ENCODE results near the gene PPIF.

The PPIF gene

GRCh38 chr10:79359816-79360498 is 12.7 kb downstream of the PPIF start:
- no peak for DNase-seq (ENCODE audit: low read depth)
- no peak for TF ChIP-seq CTCF (conservative IDR thresholded peaks at IDR 0.05; ENCODE audit: low read depth, low read length)
- no peak overlapping the region for H3K4me3 ChIP-seq (ENCODE audit: low read depth, low read length)

DNA sequence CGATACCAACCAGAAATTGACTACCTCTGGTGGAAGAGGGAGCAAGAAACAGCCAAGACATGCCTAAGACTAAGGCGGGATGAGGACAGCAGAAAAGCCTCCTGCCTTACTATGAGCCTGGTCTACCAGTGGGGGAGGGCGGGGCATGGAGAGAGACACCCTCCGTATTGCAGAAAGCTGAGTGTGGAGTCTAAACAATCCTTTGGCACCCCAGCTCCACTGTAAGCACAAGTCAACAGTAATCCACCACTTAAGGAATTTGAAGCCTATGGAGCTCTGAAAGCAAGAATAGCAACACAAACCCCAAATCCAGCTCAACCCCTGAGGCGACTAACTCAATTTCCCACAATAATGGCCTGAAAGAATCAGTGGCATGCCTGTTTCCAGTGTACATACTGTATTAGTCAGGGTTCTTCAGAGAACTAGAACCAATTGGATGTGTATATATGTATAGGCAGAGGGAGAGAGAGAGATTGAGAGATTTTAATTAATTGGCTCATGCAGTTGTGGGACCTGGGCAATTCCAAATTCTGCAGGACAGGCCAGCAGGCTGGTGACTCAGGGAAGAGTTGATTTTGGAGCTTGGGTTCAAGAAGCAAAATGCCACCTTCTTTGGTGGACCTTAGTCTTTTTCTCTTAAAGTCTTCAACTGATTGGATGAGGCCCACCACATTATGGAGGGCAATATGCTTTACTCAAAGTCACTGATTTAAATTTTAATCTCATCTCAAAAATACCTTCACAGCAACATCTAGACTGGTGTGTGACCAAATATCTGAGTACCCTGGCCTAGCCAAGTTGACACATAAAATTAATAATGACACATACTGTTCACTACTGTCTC is 13.5 kb downstream of the PPIF start:
- H3K4me3 ChIP-seq (ENCODE audit: low read depth, low read length): no peak overlapping the region
- no peak for DNase-seq (ENCODE audit: low read depth)
- no peak for TF ChIP-seq CTCF (conservative IDR thresholded peaks at IDR 0.05; ENCODE audit: low read depth, low read length)

DNA sequence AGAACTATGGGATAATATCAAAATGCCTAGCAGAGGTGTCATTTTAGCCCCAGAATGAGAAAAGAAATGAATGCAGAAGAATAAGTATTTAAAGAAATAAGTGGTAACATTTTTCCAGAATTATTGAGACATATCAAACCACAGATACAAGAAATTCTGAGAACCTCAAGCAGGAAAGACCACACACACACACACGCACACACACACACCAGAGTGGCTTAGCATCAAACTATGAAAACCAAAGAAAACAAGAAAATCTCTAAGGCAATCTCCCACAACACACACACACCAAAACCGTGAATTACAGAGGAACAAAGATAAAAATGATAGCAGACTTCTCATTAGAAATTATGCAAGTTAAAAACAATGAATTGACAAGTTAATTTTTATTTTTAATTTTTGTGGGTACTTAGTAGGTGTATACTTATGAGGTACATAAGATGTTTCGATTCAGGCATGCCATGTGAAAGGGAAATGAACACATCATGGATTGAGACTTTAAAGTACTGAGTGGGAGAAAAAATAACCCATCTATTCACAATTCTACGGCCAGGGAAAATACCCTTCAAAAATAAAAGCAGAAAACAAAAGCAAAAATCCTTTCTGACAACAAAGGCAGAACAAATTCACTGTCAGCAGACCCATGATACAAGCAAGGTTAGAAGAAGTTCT is 14.6 kb downstream of the PPIF start:
- H3K4me3 ChIP-seq (ENCODE audit: low read depth, low read length): no peak overlapping the region
- TF ChIP-seq CTCF (conservative IDR thresholded peaks at IDR 0.05; ENCODE audit: low read depth, low read length): no peak
- DNase-seq (ENCODE audit: low read depth): peak; percentile 31

DNA sequence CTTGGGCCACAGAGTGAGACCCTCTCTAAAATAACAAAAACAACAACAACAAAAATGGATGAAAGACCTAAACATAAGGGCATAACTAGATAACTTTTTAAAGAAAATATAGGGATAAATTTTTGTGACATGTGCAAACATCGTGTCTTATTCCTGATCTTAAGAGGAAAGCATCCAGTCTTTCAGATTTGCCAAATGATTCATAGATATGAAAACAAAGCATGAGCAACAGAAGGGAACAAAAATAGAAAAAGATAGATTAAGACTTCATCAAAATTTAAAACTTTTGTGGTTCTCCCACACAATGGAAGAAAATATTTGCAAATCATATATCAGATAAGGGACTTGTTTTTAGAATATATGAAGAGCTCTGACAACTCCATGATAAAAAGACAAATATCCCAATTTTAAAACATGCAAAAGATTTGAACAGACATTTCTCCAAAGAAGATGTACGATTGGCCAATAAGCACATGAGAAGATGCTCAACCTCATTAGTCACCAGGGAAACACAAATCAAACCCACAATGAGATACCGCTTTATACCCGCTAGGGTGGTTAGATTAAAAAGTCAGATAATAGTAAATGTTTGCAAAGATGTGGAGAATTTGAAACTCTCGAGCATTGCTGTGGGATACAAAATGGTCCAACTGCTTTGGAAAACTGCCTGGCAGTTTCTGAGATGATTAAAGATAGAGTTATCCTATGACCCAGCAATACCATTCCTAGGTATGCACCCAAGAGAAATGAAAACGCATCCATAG is 20.3 kb downstream of the PPIF start:
- TF ChIP-seq CTCF (conservative IDR thresholded peaks at IDR 0.05; ENCODE audit: low read depth, low read length): peak; percentile 16
- H3K4me3 ChIP-seq (ENCODE audit: low read depth, low read length): no peak overlapping the region
- DNase-seq (ENCODE audit: low read depth): peak; percentile 67

- DNase-seq (ENCODE audit: low read depth): no peak
- TF ChIP-seq CTCF (conservative IDR thresholded peaks at IDR 0.05; ENCODE audit: low read depth, low read length): no peak
- H3K4me3 ChIP-seq (ENCODE audit: low read depth, low read length): no peak overlapping the region
Observed at GRCh38 chr10:79372871-79373270, 25.6 kb downstream of the PPIF start.

- TF ChIP-seq CTCF (conservative IDR thresholded peaks at IDR 0.05; ENCODE audit: low read depth, low read length): peak; percentile 93
- no peak overlapping the region for H3K4me3 ChIP-seq (ENCODE audit: low read depth, low read length)
- peak; percentile 78 for DNase-seq (ENCODE audit: low read depth)
Observed at GRCh38 chr10:79374312-79375191, 27.3 kb downstream of the PPIF start.

Data from choroid plexus epithelial cell (primary cell).